Upper lobe of right lung (tissue), 1 donor: ENCODE results near the gene ARVCF. TPM values are rescaled to one million over a fixed set of nuclear protein-coding genes. Genes with fewer than 3 reads are reported as not detected.
A peak's percentile ranks its signal among the peaks of the same experiment; 100 is the strongest.

Source experiments
- ATAC-seq: fragments of 200-7000 bp; cut with Tn5 transposase; one replicate; pipeline ENCODE4 v1.9.1; 2020; ENCODE audit warnings: mild to moderate bottlenecking, moderate library complexity
- DNase-seq: peaks from one replicate; pipeline ENCODE4 v3.0.0-alpha.2; 2020
- H3K27ac ChIP-seq: fragments of 200-600 bp; one replicate; pipeline ENCODE4 v1.8.0; 2022
- H3K27me3 ChIP-seq: fragments of 200-600 bp; one replicate; pipeline ENCODE4 v1.8.0; 2022; ENCODE audit warnings: mild to moderate bottlenecking
- H3K36me3 ChIP-seq: fragments of 200-600 bp; one replicate; pipeline ENCODE4 v1.8.0; 2022
- H3K4me1 ChIP-seq: fragments of 200-600 bp; one replicate; pipeline ENCODE4 v1.8.0; 2022
- H3K4me3 ChIP-seq: fragments of 200-600 bp; one replicate; pipeline ENCODE4 v1.8.0; 2022; ENCODE audit warnings: mild to moderate bottlenecking
- H3K9me3 ChIP-seq: fragments of 200-600 bp; one replicate; pipeline ENCODE4 v1.8.0; 2022
- CTCF ChIP-seq: fragments of 200-600 bp; IDR thresholded peaks from one replicate; pipeline ENCODE4 v1.8.0; 2022; ENCODE audit warnings: antibody characterized with exemption
- intact Hi-C: fragments of 100-400 bp; cut with DNase I; formaldehyde crosslinking; loops from one replicate; pipeline ENCODE4 v1.11.0; 2022
- total RNA-seq: library from RNA; stranded (reverse); fragmentation: NEBNext Ultra II Directional; extraction: Animal tissue kit (Norgen Biotek cat#: 25700); gene quantifications from one replicate; pipeline ENCODE4 v1.2.1, GENCODE V29; 2021
- donor health status: DM: no; HTN: yes; CAD: no; lungs with severe emphysema.

Gene ARVCF
- total RNA-seq, 1 donor from 2014 or later, result 25.4 TPM

- DNase-seq (no peak), ATAC-seq (peak; percentile 3)
- H3K9me3 ChIP-seq, result no peaks in the 10 kb centered on the region
- no peak overlapping the region for H3K27ac ChIP-seq
- no peaks in the 10 kb centered on the region for H3K4me1 ChIP-seq
- intact Hi-C loops, result no loop called here
- H3K36me3 ChIP-seq, result peaks cover 46% of the 10 kb centered on the region
- H3K27me3 ChIP-seq, result no peaks in the 10 kb centered on the region
- H3K4me3 ChIP-seq, result no peak overlapping the region
- TF ChIP-seq CTCF, result no peak
These were observed 46.9 kb upstream of the ARVCF start for GRCh38 chr22:20063271-20064139.

- Histone ChIP-seq H3K4me3 (no peak overlapping the region), H3K9me3 (no peaks in the 10 kb centered on the region), H3K4me1 (no peaks in the 10 kb centered on the region), H3K36me3 (peaks cover 52% of the 10 kb centered on the region), H3K27me3 (no peaks in the 10 kb centered on the region), H3K27ac (no peak overlapping the region)
- intact Hi-C loops, result no loop called here
- ATAC-seq, result no peak
- no peak for DNase-seq
- TF ChIP-seq CTCF, result no peak
These were observed 46.1 kb upstream of the ARVCF start for GRCh38 chr22:20062766-20063083.

- no peak for DNase-seq
- intact Hi-C loops, result no loop called here
- H3K4me3 ChIP-seq, result no peak overlapping the region
- H3K9me3 ChIP-seq, result no peaks in the 10 kb centered on the region
- no peaks in the 10 kb centered on the region for H3K27me3 ChIP-seq
- peaks cover 58% of the 10 kb centered on the region for H3K36me3 ChIP-seq
- H3K27ac ChIP-seq, result no peak overlapping the region
- H3K4me1 ChIP-seq, result no peaks in the 10 kb centered on the region
- ATAC-seq, result no peak
- no peak for TF ChIP-seq CTCF
These were observed 45.6 kb upstream of the ARVCF start for GRCh38 chr22:20062043-20062765.

GRCh38 chr22:20061481-20061861, 44.8 kb upstream of the ARVCF start:
- peaks cover 65% of the 10 kb centered on the region for H3K36me3 ChIP-seq
- ATAC-seq (peak; percentile 24), DNase-seq (no peak)
- no peak overlapping the region for H3K4me3 ChIP-seq
- no peaks in the 10 kb centered on the region for H3K4me1 ChIP-seq
- TF ChIP-seq CTCF, result no peak
- intact Hi-C loops, result no loop called here
- no peak overlapping the region for H3K27ac ChIP-seq
- H3K27me3 ChIP-seq, result no peaks in the 10 kb centered on the region
- no peaks in the 10 kb centered on the region for H3K9me3 ChIP-seq

- intact Hi-C loops, result no loop called here
- no peaks in the 10 kb centered on the region for H3K4me1 ChIP-seq
- no peaks in the 10 kb centered on the region for H3K27me3 ChIP-seq
- DNase-seq (no peak), ATAC-seq (no peak)
- H3K9me3 ChIP-seq, result no peaks in the 10 kb centered on the region
- TF ChIP-seq CTCF, result peak; percentile 16
- H3K36me3 ChIP-seq, result peaks cover 71% of the 10 kb centered on the region
- no peak overlapping the region for H3K4me3 ChIP-seq
- no peak overlapping the region for H3K27ac ChIP-seq
These were observed 44.3 kb upstream of the ARVCF start for GRCh38 chr22:20060700-20061480.
